G401 (cell line): ENCODE results near the gene ZMIZ1. TPM values are rescaled to one million over a fixed set of nuclear protein-coding genes. Genes with fewer than 3 reads are reported as not detected.

ENCODE experiments used
- DNase-seq: peaks from one replicate; pipeline ENCODE4 v3.0.0-alpha.2; 2015; ENCODE audit warnings: low spot score
- in situ Hi-C: cut with HindIII; loops from 2 replicates; pipeline ENCODE4 v1.10.0; 2016; ENCODE audit warnings: low sequenced_read_pairs, mixed read lengths
- total RNA-seq: library from RNA; depleted of rRNA; stranded (reverse); fragments of >200 nt; shearing (Covaris generic); gene quantifications from 2 replicates; pipeline ENCODE4 v1.2.3, GENCODE V29; 2014

ZMIZ1 gene
- total RNA-seq, 1 experiment from 2014 or later = 2.3 TPM

DNA sequence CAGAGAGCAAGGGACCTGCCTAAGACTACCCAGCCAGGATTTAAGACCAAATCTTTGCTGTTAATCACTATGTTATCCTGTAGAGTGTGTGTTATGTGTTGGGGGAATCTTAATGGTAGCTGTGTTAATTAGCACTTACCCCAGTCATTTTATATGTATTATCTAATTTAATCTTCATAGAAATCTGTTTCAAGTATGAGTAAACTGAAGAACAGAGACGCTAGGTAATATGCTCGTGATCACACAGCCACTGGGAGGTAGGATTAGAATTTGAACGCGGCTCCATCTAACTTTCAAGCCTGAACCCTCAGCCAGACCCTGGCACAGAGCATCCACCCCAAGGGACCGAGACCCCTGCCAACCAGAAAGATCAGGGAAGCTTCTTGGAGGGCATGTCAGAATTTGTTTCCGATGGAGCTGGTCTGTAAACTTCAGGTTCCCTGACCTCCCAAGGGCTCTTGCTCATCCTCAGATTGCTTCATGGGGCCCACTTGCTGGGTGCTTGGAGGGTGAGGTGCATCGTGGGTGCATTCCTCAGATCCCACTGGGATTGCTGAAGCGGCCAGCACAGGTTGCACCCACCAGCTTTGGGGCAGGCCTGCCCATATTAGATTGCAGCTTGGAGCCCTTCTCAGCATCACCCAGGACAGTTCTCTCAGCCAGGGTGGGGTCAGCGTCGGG lies 105.0 kb downstream of the ZMIZ1 start:
- in situ Hi-C loops = no loop called here
- no peak for DNase-seq

DNA sequence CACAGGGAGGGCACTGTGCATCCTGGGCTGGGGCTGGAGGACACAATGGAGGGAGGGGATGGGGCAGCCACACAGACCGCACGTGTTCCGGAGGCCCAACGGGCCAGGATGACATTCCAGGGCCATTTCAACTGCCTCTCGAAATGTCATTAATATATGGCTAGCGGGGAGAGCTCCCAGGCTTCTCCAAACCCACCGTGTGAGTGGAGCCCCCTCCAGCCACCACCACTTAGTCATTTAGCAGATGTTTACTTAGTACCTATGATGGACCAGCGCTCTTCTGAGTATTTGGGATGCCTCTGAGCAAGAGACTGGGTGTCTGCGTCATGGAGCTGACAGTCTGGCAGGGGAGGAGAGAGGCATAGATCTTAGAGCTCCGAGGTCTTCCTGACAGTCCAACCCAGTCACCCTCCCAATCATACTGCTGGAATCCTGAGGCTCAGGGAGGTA lies 107.3 kb downstream of the ZMIZ1 start:
- DNase-seq = no peak
- in situ Hi-C loops = no loop called here

DNA sequence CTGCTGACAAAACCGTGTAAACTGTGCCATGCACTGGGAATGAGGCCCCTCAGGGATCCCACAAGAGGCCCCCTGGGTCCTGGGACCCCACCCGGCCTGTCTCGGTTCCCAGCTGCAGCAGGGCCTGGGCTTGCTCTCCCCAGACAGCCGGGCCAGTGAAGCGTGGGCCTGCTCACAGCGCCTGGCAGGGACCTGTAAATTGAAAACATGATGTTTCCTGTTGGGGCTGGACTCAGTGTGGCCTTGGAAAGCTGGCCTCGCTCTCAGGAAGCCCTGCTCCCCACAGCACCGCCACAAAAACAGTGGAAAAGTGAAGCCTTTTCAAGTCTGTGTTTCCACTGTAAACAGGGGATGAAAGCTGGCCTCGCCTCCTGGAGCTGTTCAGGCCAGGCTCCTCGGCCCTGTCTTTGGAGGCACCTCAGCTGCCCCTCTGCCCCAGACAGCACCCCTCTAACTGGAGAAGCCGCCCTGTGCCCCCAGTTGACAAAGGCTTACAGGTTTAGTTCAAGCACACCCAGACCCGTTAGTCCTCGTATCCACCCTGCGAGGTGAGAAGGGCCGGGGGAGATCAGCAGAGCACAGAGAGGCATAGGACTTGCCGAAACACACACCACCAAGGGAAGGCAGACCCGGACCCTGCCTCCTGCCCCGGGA lies 108.3 kb downstream of the ZMIZ1 start:
- no peak for DNase-seq
- in situ Hi-C loops = no loop called here

DNA sequence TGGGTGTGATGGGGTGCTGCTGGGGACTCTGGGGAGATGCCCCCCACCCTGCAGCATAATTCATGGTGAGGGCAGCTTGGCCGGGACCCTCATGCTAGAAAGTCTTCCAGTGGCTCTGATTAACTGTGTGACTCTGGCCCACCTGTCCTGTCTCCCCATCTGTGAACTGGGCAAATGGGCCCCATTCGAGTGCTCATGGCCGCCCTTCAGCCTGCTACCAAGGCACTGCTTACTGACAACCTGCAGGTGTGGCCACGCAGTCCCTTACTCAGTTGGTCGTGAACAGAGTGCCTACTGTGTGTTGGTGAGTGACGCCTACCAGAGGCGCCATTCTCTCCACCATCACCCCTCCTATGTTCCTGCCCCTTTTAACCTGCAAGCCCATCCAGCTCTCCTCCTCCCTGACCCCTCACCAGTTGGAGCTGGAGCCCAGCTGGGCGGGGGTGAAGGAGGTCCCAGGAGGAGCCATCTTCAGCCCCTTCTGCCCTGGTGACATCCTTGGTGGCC lies 109.4 kb downstream of the ZMIZ1 start:
- DNase-seq = no peak
- in situ Hi-C loops = no loop called here

DNA sequence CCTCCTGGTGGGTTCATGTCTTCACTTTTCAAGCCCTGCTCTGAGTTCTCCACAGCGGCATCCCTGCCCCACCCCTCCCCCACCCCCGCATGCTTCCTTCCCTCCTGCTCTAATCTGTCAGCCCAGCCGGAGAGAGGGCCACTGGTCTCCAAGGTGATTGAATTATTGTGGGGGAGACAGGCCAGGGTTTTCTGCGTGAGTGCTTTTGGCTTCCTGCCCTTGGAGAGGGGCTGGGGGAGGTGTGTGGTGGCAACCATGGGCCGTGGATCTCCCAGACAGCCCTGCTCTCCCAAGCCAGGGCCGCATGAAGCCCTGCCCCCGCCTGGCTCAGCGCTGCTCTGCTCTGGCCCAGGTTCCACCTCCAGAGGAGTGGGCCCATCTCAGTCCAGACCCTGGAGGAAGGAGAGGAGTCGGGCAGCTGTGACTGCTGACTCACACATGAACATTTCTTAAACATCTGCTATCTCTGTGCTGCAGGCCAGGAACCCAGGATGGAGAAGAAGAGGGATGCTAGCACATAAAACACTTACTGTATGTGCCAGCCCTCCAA lies 109.9 kb downstream of the ZMIZ1 start:
- no peak for DNase-seq
- in situ Hi-C loops = no loop called here

DNA sequence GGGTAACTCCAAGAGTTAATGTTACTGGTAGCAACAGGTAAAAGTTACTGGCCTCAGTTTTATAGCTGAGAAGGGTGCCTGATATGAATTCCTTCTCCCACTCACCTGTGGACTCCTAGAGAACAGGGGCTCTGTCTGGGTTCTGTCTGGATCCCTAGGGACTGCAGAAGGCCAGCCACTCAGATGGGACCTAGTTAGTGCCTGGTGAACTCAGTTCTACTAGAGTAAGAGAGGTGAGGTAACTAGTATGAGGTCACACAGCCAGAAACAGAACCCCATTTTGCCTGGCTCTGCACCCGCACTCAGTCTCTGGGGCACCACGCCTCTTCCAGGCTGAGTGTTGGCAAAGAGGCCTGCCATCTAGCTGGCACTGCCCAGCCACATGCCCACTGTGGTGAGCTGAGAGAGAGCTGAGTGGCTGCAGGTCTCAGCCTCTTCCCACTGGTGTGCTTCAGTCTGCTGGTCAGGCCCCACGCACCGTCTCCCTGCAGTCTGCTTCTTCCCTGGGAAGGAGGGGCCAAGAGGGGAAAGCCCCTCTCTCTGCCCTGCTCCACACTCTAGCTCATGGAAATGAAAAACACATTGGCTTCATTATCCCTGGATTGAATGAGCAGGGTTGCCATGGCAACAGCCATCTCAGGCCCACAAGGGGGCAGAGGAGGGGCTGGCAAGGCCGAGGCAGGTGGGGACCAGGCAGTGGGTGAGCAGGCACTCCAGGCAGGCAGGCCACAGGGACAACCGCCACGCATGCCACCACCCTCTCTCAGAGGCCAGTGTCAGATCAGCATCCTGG lies 110.6 kb downstream of the ZMIZ1 start:
- in situ Hi-C loops = no loop called here
- DNase-seq = peak; percentile 61

DNA sequence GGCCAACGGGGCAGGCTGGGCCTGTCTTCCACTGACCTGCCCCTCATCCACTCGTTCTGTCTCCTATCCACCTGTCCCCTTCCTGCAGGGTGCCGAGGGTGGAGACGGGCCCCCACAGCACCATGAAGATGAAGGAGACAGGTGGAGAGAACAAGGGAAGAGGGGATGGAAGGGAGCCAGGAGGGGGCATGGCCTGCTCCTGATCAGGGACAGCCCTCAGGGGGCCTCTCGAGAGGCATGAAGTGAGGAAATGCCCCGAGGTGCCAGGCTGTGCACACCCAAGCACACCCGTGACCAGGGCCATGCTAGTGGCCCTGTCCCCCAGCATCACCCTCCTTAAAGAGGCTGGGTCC lies 111.2 kb downstream of the ZMIZ1 start:
- in situ Hi-C loops = no loop called here

DNA sequence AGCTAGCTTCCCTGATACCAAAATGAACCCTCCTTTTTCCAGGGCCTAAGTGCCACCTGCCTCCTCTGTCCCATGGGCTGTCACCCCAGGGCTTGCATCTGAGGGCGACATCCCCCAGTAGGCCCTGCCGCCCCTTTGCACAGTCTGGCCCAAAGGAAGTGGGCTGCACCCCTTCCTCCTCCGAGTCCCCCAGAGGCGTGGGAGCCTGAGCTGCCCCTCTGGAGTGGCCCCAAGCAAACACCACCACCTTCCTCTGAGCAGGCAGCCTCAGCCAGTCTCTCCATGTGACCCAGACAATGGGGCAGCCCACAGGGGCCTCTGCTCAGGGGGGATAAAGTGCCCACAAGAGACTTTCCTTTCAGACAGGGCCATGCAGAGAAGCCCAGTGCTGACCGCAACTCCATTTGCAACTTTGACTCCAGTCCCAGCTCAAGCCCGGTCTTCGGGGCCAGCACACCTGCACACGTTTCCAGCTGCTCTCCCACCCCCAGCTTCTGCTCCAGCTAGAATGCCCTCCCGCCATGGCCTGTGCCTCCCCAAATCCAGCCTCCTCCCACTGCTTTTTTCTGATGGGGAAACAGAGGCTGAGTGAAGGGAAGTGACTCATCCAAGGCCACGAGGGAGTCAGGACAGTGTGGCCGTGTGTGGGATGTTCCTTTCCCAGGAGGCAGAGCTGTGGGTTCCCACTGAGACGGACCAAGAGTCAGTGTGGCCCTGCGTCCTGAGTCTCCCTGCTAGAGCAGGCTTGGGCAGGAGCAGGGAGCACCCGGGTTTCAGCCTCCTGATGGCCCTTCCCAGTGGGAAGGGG lies 111.9 kb downstream of the ZMIZ1 start:
- in situ Hi-C loops = no loop called here
- no peak for DNase-seq

More for the DNA sequence above, 111.2 kb downstream of the ZMIZ1 start:
- DNase-seq = no peak

DNA sequence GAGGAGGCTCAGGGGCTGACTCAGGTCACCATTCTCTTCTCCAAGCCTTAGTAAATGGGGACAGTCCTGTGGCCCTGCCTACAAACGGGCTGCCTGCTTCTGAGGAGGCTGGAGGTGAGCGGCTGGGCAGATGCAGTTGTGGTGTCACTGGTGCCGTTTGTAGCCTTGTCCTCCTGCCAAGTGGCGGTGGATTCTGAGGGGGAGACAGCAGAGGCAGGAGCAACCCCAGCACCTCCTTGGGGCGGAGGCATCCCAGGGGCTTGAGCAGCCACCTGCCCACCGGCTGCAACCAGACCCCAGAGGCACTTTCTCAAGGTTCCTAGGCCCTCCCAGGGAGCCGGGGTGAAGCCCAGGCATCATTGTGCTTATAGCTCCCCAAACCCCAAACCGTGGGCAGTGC lies 112.5 kb downstream of the ZMIZ1 start:
- in situ Hi-C loops = no loop called here

DNA sequence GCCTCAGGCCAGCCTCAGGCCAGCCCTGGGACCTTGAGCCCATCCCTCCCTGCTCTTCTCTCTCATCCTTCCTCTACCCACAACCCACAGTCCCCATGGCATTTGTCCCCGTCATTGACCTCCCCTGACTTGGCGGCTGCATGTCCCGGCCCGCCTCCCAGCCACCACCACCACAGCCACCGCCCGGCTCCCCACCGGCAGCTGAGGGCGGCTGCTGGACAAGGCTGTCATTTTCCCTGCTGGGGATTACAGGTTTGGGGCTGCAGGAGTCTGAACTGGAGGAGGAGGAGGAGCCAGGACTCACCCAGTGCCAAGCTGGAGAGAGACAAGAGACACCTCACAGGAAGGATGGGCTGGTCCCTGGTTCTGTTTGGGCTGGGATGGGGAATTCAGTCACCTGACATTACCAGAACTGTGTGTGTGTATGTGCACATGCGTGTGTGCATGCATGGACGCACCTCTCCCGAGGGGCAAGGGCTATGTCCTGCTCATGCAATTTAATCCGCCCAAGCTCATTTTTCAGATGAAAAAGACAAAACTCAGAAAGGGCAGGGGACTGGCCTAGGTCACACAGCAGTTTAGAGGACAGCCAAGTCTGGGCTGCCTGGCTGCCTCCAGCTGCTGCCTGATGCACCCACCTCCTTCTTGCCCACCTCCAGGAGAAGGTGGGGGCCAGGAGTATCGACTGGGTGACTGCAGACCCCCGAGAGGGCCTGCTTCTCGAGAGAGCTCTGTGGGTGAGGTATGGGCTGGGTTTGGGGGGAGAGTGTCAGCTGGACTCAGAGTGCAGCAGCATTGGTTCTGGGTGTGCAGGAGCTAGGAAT lies 113.1 kb downstream of the ZMIZ1 start:
- DNase-seq = no peak
- in situ Hi-C loops = no loop called here

More for the DNA sequence above, 112.5 kb downstream of the ZMIZ1 start:
- DNase-seq = no peak

DNA sequence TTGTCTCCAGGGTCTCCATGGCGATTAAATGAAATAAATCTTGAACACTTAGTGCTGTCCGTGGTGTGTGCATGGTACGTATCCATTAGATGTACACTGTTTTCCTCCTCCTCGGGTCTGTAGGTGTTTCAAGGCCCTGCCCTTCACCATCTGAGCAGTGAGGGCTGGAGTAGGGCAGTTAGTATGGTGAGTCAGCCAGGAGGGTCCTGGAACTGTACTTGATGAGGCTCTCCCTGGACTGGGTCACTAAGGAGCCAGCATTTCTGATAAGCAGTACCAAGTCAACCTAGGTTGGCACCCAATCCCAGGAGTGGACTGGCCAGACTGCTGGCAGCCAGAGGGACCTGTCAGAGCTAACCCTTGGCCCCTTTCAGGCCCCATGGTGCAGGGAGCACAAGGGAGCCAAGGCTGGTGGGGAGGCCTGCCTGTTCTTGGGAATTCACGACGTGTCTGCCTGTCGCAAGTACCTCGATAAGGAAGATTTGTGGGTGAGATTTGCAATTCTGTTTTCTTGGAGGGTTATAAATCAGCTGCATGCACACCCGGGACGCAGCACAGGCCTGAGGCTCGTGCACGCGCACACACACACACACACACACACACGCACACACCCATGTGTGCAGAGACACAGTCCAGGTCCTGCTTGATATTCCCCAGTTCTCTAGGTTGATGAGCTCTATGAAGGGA lies 114.2 kb downstream of the ZMIZ1 start:
- in situ Hi-C loops = no loop called here
- no peak for DNase-seq

DNA sequence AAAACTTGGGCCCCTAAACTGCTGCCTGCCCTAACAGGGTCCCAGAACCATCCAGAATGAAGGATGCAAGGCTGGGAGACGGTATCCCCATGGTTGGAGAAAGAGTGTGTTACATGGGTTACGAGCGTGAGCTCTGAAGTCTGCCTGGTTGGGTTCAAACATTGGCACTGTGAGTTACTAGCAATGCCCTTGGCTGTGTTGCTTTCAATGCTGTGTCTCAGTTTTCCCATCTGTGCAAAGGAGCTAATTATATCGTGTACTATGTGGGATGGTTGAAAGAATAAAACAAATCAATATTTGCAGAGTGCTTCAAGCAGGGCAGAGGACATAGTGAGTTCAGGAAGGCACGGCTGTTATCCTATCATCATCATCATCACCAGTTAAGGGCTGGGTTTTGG lies 114.7 kb downstream of the ZMIZ1 start:
- DNase-seq = no peak
- in situ Hi-C loops = no loop called here

DNA sequence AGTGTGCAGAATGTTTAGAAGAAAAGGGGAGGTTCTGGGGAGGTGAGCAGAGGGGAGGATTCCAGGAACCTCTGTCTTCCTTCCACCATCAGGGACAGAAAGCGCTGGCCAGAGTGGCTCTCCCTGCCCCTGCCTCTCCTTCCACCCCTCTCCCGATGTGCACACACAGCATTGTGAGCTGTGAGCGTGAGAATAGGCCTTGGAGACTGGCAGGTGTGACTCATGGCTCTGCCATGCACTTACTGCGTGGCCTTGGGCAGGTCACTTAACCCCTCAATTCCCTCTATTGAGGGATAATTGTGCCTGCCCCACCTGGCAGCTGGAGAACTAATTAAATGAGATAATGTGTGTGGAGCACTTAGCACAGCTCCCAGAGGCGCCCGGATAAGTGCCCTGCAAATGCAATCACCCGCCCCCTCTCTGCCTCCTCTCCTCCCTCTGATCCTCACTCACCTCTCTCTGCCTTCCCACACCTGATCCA lies 115.4 kb downstream of the ZMIZ1 start:
- in situ Hi-C loops = no loop called here
- no peak for DNase-seq

DNA sequence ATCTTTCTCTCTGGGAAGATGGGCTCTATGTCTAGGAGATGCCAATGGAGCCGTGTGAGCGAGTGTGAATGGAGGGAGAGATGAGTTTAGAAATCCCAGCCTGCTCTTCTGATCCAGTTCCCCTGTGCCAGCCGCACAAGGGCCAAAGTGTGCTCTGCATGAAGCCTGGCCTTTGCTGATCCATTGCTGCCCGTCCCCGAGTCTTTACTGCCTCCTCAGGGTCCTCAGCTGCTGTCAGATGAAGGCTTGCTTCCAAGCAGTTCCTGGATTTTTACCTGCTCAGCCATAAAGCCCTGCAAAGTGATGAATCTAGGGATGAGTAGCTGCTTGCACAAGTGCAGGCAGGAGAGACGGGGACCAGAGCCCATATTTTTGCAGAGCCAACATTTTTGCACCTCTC lies 115.9 kb downstream of the ZMIZ1 start:
- DNase-seq = peak; percentile 57
- in situ Hi-C loops = no loop called here

DNA sequence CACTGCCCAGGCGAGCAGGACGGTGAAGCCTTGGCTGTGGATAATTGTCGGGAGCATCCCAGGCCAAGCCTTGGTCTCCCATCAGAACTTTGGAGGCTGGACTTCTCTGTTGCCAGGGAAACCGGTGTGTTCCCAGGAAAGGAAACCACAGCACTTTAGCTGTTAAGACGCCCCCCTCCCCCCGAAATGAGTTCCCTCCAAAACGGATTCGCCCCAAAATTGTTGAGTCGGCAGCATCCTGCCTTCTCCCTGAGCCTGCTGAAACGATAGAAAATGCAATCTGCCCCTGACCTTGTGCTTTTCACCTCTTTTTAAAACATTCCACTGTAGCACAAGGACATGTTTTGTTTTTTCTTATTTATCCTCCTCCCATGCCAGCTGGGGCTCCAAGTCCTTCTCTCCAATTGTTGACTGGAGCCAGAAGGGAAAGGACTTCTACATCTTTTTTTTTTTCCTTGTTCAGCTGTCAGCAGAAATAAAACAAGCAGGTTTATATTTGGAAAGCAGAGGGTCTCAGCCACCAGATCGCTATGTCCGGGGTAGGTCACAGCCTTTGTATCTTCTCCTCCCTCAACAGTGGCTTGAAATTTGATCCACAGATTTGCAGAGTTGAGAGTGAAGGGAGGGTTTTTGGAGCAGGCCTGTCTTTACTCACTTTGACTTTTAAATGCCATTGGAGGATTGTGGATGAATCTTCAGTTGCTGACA lies 116.5 kb downstream of the ZMIZ1 start:
- no peak for DNase-seq
- in situ Hi-C loops = no loop called here

DNA sequence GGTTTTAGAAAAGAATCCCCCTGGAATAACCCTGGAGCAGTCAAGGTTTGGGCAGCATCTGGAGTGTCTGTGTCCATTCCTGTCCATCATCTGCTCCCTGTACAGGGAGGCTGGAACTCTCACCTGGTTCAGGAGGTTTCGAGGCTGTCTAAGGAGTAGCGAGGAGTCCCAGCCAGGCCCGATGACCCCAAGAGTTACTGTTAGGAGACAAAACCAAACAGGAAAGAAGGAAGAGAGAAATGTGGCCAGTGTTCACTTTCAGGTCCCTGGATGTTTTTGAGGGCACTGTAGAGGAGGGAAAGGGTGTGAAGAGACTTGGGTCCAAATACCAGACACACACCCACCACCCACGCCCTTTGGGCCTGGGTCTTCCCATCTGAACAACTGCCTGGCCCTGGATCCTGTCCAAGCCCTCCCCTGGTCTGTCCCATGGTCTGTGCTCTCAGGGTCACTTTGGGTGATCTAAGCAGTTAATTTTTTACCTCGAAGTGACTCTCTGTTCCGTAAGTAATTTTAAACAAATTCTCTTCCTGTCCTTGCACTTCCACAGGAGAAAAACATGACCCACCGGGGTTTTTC lies 117.1 kb downstream of the ZMIZ1 start:
- in situ Hi-C loops = no loop called here
- DNase-seq = no peak
